Stimulated activated naive CD8-positive, alpha-beta T cell treated with anti-CD3 and anti-CD28 coated beads, Interleukin-15, Interleukin-2, amounts not matched to agents 100 ng/mL and 50 ng/mL, for 24 hours (primary cell): ENCODE data around the gene CYFIP1.

Source experiments
- H3K27ac Mint-ChIP-seq: one replicate; pipeline ENCODE4 v1.8.0; 2021; ENCODE audit warnings: mild to moderate bottlenecking, mixed read lengths
- H3K27me3 Mint-ChIP-seq: one replicate; pipeline ENCODE4 v1.8.0; 2021; ENCODE audit warnings: mixed read lengths
- H3K36me3 Mint-ChIP-seq: one replicate; pipeline ENCODE4 v1.8.0; 2021; ENCODE audit warnings: low read depth, mixed read lengths
- H3K4me1 Mint-ChIP-seq: one replicate; pipeline ENCODE4 v1.8.0; 2021; ENCODE audit warnings: low read depth, mixed read lengths
- H3K4me3 Mint-ChIP-seq: one replicate; pipeline ENCODE4 v1.8.0; 2021; ENCODE audit warnings: mild to moderate bottlenecking, mixed read lengths
- H3K9me3 Mint-ChIP-seq: one replicate; pipeline ENCODE4 v1.8.0; 2021; ENCODE audit warnings: mixed read lengths

Gene CYFIP1

DNA sequence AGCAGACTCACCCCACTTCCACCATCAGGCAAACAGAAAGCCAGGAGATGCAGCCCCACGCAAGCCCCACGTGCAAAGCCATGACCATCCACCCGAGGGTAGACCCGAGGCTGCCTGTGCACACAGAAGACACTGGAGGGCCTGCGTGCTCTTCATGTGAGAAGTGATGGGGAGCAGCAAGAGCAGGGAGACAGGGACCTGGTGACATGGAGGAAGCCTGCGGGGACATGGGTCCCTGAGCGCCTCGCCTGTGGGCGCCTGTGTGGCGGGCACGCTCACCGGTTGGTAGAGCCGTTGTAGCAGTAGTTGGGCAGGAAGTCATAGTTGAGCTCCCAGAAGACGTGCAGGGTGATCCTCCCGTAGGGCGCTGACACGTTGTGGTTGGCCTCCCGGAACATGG, 76.7 kb downstream of the CYFIP1 start:
- Mint-ChIP-seq H3K4me1 (no peaks in the 10 kb centered on the region), H3K27ac (no peak overlapping the region), H3K27me3 (no peaks in the 10 kb centered on the region), H3K4me3 (no peak overlapping the region), H3K36me3 (no peaks in the 10 kb centered on the region), H3K9me3 (no peaks in the 10 kb centered on the region)

- Mint-ChIP-seq H3K4me3 (no peak overlapping the region), H3K4me1 (no peaks in the 10 kb centered on the region), H3K9me3 (no peaks in the 10 kb centered on the region), H3K36me3 (no peaks in the 10 kb centered on the region), H3K27me3 (no peaks in the 10 kb centered on the region), H3K27ac (no peak overlapping the region)
Measured at GRCh38 chr15:22902981-22903380, 77.2 kb downstream of the CYFIP1 start.

DNA sequence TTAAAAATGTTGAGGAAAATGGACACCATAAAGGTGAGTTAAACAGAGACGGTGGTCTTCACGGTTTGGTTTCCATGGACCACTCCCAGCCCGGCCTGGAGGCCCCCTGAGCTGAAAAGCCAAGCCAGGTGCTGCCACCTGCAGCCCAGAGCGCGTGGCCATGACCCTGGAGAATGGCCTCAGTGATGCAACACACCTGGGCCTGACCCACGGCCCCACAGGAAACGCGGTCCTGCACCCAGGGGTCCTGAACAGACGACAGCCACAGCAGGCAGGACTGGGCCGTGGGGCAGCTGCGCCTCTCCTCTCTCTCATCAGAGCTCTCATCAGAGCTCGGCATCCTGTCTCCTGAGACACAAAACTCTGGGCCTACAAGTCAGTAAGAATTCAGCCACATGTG, 77.6 kb downstream of the CYFIP1 start:
- Mint-ChIP-seq H3K9me3 (no peaks in the 10 kb centered on the region), H3K4me1 (no peaks in the 10 kb centered on the region), H3K27ac (no peak overlapping the region), H3K4me3 (no peak overlapping the region), H3K36me3 (no peaks in the 10 kb centered on the region), H3K27me3 (no peaks in the 10 kb centered on the region)

DNA sequence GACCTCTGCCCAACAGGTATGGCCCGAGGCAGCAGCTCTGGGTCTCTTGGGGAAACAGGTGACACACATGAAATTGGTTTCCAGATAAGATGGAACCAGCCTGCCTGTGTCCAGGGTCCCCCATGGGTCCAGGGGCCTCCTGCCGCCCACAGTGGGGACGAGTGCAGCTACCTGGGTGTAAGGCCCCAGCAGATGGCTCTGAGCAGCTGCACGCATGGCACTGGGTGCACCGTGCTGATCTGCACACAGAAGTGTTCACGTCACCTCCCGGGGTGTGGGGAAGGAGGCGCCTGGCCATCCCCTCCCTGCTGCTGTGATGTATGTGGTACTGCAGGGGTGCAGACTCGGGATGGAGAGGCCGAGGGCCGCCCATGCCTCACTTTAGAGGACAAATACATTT, 78.1 kb downstream of the CYFIP1 start:
- no peak overlapping the region for H3K4me3 Mint-ChIP-seq
- H3K27me3 Mint-ChIP-seq: no peaks in the 10 kb centered on the region
- H3K27ac Mint-ChIP-seq: no peak overlapping the region
- no peaks in the 10 kb centered on the region for H3K4me1 Mint-ChIP-seq
- H3K36me3 Mint-ChIP-seq: peaks cover 2% of the 10 kb centered on the region
- no peaks in the 10 kb centered on the region for H3K9me3 Mint-ChIP-seq

GRCh38 chr15:22895465-22896190, 84.5 kb downstream of the CYFIP1 start:
- Mint-ChIP-seq H3K27ac (no peak overlapping the region), H3K4me3 (no peak overlapping the region), H3K4me1 (no peaks in the 10 kb centered on the region), H3K36me3 (peaks cover 4% of the 10 kb centered on the region), H3K27me3 (no peaks in the 10 kb centered on the region), H3K9me3 (no peaks in the 10 kb centered on the region)

- H3K4me1 Mint-ChIP-seq: no peaks in the 10 kb centered on the region
- H3K27me3 Mint-ChIP-seq: no peaks in the 10 kb centered on the region
- peaks cover 4% of the 10 kb centered on the region for H3K36me3 Mint-ChIP-seq
- H3K4me3 Mint-ChIP-seq: no peak overlapping the region
- no peak overlapping the region for H3K27ac Mint-ChIP-seq
- H3K9me3 Mint-ChIP-seq: no peaks in the 10 kb centered on the region
Measured at GRCh38 chr15:22893881-22894280, 86.3 kb downstream of the CYFIP1 start.

DNA sequence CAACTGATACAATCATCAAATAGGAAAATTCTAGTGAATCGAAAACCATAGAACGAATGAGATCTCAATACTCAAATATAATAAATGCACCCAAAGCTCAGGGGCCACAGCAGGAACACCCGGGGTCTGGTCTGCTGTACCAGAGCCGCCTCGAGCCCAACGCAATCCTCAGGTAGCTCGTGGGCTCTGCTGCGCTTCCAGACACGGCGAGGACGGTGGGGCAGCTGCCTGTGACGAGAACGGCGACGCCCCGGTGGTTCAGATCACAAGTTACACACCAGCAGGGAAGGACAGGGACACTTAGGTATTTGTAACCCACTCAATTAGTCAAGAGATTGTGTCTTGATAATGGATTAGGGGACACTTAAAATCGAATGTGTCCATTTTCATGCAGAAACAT, 87.1 kb downstream of the CYFIP1 start:
- Mint-ChIP-seq H3K9me3 (no peaks in the 10 kb centered on the region), H3K4me1 (no peaks in the 10 kb centered on the region), H3K36me3 (peaks cover 4% of the 10 kb centered on the region), H3K27me3 (no peaks in the 10 kb centered on the region), H3K4me3 (no peak overlapping the region), H3K27ac (no peak overlapping the region)

DNA sequence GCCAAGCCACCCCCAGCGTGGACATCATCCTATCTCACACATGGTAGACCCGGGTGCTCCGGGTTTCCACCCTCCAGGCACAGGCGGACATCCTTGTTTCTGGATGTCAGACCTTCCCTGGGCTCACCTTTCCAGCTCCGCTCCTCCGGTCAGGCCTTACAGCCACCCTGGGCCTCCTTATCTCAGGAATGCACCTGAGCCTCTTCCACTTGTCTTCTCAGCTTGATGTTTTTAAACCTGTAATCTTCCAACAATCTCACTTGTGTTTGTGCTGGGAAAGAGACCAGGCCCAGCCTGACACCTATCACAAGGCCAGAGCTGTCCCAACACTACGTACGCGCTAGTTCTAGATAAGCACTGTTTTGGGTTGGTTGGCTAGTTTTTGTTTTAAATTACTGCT, 87.8 kb downstream of the CYFIP1 start:
- Mint-ChIP-seq H3K4me1 (no peaks in the 10 kb centered on the region), H3K36me3 (peaks cover 4% of the 10 kb centered on the region), H3K27ac (no peak overlapping the region), H3K4me3 (no peak overlapping the region), H3K27me3 (no peaks in the 10 kb centered on the region), H3K9me3 (no peaks in the 10 kb centered on the region)

DNA sequence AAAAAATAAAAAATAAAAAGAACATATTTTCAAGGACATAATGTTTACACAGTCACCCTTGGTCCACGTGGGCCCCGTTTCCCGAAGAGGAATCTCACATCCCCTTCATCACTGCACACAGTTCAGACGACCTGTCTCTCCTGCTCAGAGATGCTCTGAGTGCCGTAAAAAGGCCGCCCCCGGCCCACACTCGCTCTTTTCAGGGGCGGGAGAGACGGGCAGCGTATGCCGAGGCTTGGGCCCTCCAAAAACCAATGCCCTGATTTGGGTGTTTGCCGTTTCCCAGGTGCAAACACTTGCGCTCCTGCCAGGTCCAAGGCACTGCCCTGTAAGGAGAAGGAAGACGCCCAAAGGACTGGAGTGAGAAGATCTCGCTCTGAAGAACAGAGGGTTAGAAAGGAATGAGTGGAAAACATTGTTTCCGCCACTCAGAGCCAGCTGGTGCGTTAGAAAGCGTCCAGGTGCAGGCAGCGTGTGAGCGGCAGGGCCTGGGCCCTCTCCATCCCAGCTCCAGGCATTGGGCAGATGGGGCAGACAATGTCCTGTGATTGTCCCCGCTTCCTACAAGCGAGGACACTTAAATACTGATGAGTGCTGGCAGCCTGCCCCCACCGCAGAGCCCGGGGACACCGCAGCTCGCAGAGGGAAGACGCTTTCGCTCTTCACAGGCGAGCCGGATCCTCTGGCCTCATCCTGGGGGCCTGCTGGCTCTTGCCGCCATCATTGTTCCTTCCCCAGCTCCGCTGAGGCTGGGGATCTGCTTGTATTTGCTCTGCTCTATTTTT, 88.5 kb downstream of the CYFIP1 start:
- Mint-ChIP-seq H3K36me3 (no peaks in the 10 kb centered on the region), H3K4me3 (no peak overlapping the region), H3K27ac (no peak overlapping the region), H3K4me1 (no peaks in the 10 kb centered on the region), H3K27me3 (no peaks in the 10 kb centered on the region), H3K9me3 (no peaks in the 10 kb centered on the region)

GRCh38 chr15:22890296-22890695, 89.9 kb downstream of the CYFIP1 start:
- H3K4me3 Mint-ChIP-seq: no peak overlapping the region
- H3K27me3 Mint-ChIP-seq: no peaks in the 10 kb centered on the region
- no peaks in the 10 kb centered on the region for H3K36me3 Mint-ChIP-seq
- H3K27ac Mint-ChIP-seq: no peak overlapping the region
- H3K4me1 Mint-ChIP-seq: no peaks in the 10 kb centered on the region
- H3K9me3 Mint-ChIP-seq: no peaks in the 10 kb centered on the region

DNA sequence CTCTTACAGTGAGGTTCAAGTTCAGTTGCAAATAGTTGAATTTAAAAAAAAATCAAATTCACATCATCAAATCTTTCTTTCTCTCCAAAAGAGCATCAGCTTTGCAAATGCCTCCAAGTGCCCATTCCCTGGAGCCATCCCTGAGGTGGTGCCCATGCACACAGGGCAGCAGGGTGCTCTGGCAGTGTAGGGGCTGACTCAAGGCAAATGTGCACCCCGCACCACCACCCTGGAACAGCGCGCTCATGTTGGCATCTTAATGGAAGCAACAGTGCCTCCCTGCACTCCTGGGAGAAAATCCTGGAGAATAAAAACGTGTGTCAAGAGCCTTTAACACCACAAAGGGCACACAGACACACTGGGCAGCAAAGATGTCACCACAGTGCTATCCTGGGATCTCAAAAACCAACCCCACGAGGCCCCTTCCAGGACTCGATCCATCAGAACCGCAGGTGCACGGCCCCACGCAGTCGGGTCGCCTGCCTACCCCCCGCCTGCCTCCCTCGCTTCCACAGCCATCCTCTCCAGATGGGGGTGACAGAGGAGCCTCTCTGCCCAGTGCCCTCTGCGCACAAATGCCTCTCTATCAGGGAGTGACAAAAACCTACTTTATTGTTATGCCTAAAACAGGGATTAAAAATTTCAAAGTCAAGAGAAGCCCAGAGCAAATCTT, 90.9 kb downstream of the CYFIP1 start:
- H3K9me3 Mint-ChIP-seq: no peaks in the 10 kb centered on the region
- H3K27me3 Mint-ChIP-seq: no peaks in the 10 kb centered on the region
- no peak overlapping the region for H3K27ac Mint-ChIP-seq
- H3K4me3 Mint-ChIP-seq: no peak overlapping the region
- H3K36me3 Mint-ChIP-seq: no peaks in the 10 kb centered on the region
- H3K4me1 Mint-ChIP-seq: no peaks in the 10 kb centered on the region

DNA sequence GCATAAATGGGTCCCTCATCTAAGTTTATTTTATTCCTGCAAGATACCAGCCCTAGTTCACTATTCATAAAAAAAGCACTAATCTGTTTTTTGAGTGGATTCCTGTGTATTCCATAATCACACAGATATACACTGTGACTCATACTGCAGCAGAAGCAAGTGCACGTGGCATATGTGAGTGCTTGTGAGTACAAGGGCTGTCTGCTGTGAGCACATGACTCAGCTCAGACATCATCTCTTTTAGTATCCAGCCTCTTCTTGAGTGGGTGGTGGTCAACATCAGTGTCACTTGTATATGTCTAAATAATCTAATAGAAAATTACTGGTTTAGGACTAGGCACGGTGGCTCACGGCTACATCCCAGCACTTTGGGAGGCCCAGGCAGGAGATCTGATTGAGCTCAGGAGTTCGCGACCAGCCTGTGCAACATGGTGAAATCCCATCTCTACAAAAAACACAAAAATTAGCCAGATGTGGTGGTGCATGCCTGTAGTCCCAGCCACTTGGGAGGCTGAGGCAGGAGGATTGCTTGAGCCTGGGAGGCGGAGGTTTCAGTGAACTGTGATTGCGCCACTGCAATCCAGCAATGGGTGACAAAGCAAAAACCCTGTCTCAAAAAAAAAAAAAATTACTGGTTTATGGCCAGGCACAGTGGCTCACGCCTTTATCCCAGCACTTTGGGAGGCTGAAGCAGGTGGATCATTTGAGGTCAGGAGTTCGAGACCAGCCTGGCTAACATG, 91.9 kb downstream of the CYFIP1 start:
- Mint-ChIP-seq H3K36me3 (no peaks in the 10 kb centered on the region), H3K9me3 (no peaks in the 10 kb centered on the region), H3K4me3 (no peak overlapping the region), H3K27ac (no peak overlapping the region), H3K27me3 (no peaks in the 10 kb centered on the region), H3K4me1 (no peaks in the 10 kb centered on the region)

- Mint-ChIP-seq H3K27ac (no peak overlapping the region), H3K36me3 (no peaks in the 10 kb centered on the region), H3K9me3 (no peaks in the 10 kb centered on the region), H3K27me3 (no peaks in the 10 kb centered on the region), H3K4me3 (no peak overlapping the region), H3K4me1 (no peaks in the 10 kb centered on the region)
Measured at GRCh38 chr15:22887157-22887951, 92.8 kb downstream of the CYFIP1 start.

DNA sequence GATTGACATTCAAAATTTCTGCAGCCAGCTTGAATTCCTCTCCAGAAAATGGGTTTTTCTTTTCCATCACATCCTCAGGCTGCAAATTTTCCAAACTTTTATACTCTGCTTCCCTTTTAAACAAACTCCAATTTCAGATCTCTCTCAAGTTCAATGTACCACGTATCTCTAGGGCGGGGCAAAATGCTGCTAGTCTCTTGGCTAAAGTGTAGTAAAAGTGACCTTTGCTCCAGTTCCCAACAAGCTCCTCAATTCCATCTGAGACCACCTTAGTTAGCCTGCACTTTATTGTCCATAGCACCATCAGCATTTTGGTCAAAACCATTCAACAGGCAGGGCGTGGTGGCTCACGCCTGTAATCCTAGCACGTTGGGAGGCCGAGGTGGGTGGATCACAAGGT, 95.0 kb downstream of the CYFIP1 start:
- no peak overlapping the region for H3K4me3 Mint-ChIP-seq
- no peaks in the 10 kb centered on the region for H3K4me1 Mint-ChIP-seq
- peaks cover 4% of the 10 kb centered on the region for H3K36me3 Mint-ChIP-seq
- no peaks in the 10 kb centered on the region for H3K9me3 Mint-ChIP-seq
- no peaks in the 10 kb centered on the region for H3K27me3 Mint-ChIP-seq
- H3K27ac Mint-ChIP-seq: no peak overlapping the region
